Lung (tissue), 12 donors: ENCODE measurements around the gene BARD1. TPM values are rescaled to one million over a fixed set of nuclear protein-coding genes. Genes with fewer than 3 reads are reported as not detected.

Experiments used
- ATAC-seq: fragments of 200-7000 bp; cut with Tn5 transposase; one replicate; pipeline ENCODE4 v1.9.1; 2020; ENCODE audit warnings: moderate number of reproducible peaks; ENCODE audit not compliant: insufficient read depth, low FRiP score
- DNase-seq, 3 donors: peaks; one replicate each; pipeline ENCODE4 v3.0.0-alpha.2; 2013 to 2017
- H3K27ac ChIP-seq, 2 donors: one replicate each; pipeline ENCODE4 v1.5.1; 2013; ENCODE audit warnings: mild to moderate bottlenecking in 2 of 2, moderate library complexity in 2 of 2, control low read depth in 1 of 2, inconsistent platforms in 1 of 2, low read depth in 1 of 2, low read length in 1 of 2
- H3K27me3 ChIP-seq, 3 donors: one replicate each; pipeline ENCODE4 v1.5.1; 2013; ENCODE audit warnings: low read length in 2 of 3; ENCODE audit not compliant: control insufficient read depth in 3 of 3, insufficient read depth in 3 of 3
- H3K36me3 ChIP-seq, 4 donors: one replicate each; pipeline ENCODE4 v1.5.1; 2013; ENCODE audit warnings: low read length in 4 of 4, mild to moderate bottlenecking in 1 of 4, moderate library complexity in 1 of 4; ENCODE audit not compliant: control insufficient read depth in 4 of 4, insufficient read depth in 4 of 4
- H3K4me1 ChIP-seq, 5 donors: one replicate each; pipeline ENCODE4 v1.5.1; 2013; ENCODE audit warnings: low read length in 5 of 5, mild to moderate bottlenecking in 2 of 5, moderate library complexity in 1 of 5; ENCODE audit not compliant: control insufficient read depth in 5 of 5, insufficient read depth in 5 of 5
- H3K4me3 ChIP-seq: one replicate; pipeline ENCODE4 v1.5.1; 2013; ENCODE audit warnings: mild to moderate bottlenecking, control low read depth, moderate library complexity
- H3K9ac ChIP-seq, 2 donors: one replicate each; pipeline ENCODE4 v1.5.1; 2013; ENCODE audit warnings: low read length in 2 of 2, control low read depth in 1 of 2; ENCODE audit not compliant: insufficient read depth in 1 of 2
- H3K9me3 ChIP-seq, 4 donors: one replicate each; pipeline ENCODE4 v1.5.1; 2013; ENCODE audit warnings: low read length in 3 of 4, mild to moderate bottlenecking in 1 of 4, moderate library complexity in 1 of 4; ENCODE audit not compliant: control insufficient read depth in 4 of 4, insufficient read depth in 3 of 4
- WGBS, 2 donors: extraction: QIAGEN DNeasy Blood & Tissue Kit; methylation state at CpG; one replicate each; pipeline ENCODE4 v1.1.7; 2013; 5-methylcytosine and 5-hydroxymethylcytosine counted together
- polyA plus RNA-seq, 2 donors: library from polyadenylated mRNA; stranded (reverse); fragments of 200-250 nt; gene quantifications; one replicate each; pipeline ENCODE4 v1.2.1, GENCODE V29; 2013
- total RNA-seq, 2 donors: library from RNA; depleted of rRNA in 1 of 2; stranded (reverse); fragments of >200 nt in 1 of 2; gene quantifications; one replicate each; pipeline ENCODE4 v1.2.1, GENCODE V29; 2014 to 2021
- TF ChIP-seq, protein P1 (sequence below): IDR thresholded peaks from 2 replicates; pipeline ENCODE4 v1.5.1; 2012; ENCODE audit warnings: mild to moderate bottlenecking; ENCODE audit errors: control extremely low read depth, extremely low read depth
- donor health status: control.
- donor health status: control.
- donor health status: Bipolar disorder and iron deficiency.
- donor health status: healthy.
- donor health status: DM: yes; HTN: yes; CAD: no.

Gene BARD1
- total and polyA plus RNA-seq, 4 donors, result 1.9 to 33.7 (median 8.2) TPM

- no peak overlapping the region for H3K9ac ChIP-seq
- H3K36me3 ChIP-seq, result no peaks in the 10 kb centered on the region
- no peaks in the 10 kb centered on the region for H3K27me3 ChIP-seq
- WGBS, 2 donors, result 94 to 98% methylated on average over 12 of the region's 12 CpGs
- TF ChIP-seq, protein P1, sequence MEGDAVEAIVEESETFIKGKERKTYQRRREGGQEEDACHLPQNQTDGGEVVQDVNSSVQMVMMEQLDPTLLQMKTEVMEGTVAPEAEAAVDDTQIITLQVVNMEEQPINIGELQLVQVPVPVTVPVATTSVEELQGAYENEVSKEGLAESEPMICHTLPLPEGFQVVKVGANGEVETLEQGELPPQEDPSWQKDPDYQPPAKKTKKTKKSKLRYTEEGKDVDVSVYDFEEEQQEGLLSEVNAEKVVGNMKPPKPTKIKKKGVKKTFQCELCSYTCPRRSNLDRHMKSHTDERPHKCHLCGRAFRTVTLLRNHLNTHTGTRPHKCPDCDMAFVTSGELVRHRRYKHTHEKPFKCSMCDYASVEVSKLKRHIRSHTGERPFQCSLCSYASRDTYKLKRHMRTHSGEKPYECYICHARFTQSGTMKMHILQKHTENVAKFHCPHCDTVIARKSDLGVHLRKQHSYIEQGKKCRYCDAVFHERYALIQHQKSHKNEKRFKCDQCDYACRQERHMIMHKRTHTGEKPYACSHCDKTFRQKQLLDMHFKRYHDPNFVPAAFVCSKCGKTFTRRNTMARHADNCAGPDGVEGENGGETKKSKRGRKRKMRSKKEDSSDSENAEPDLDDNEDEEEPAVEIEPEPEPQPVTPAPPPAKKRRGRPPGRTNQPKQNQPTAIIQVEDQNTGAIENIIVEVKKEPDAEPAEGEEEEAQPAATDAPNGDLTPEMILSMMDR, result no peak
- no peak for DNase-seq
- H3K4me3 ChIP-seq, result no peak overlapping the region
- H3K27ac ChIP-seq, result no peak overlapping the region
- ATAC-seq, result no peak
- no peaks in the 10 kb centered on the region for H3K4me1 ChIP-seq
- peaks cover 0 to 5% (median 0%) of the 10 kb centered on the region in 4 donors for H3K9me3 ChIP-seq
Observed at GRCh38 chr2:214716811-214717560, 92.5 kb downstream of the BARD1 start.

GRCh38 chr2:214715025-214715424 lies 94.5 kb downstream of the BARD1 start:
- ATAC-seq (peak; percentile 27), DNase-seq (no peak)
- TF ChIP-seq, protein P1, result no peak
- H3K27ac ChIP-seq, result no peak overlapping the region
- H3K36me3 ChIP-seq, result no peaks in the 10 kb centered on the region
- WGBS, 2 donors, result 0 to 2% methylated on average over 1 of the region's 1 CpG
- no peaks in the 10 kb centered on the region for H3K4me1 ChIP-seq
- no peaks in the 10 kb centered on the region for H3K27me3 ChIP-seq
- H3K9me3 ChIP-seq, result no peaks in the 10 kb centered on the region
- H3K9ac ChIP-seq, result no peak overlapping the region
- H3K4me3 ChIP-seq, result no peak overlapping the region

GRCh38 chr2:214713080-214713830 lies 96.2 kb downstream of the BARD1 start:
- Histone ChIP-seq H3K27me3 (no peaks in the 10 kb centered on the region), H3K9me3 (no peaks in the 10 kb centered on the region), H3K4me3 (no peak overlapping the region), H3K4me1 (no peaks in the 10 kb centered on the region), H3K27ac (no peak overlapping the region), H3K36me3 (no peaks in the 10 kb centered on the region), H3K9ac (no peak overlapping the region)
- WGBS, 2 donors, result 62 to 74% methylated on average over 8 of the region's 8 CpGs
- DNase-seq (no peak), ATAC-seq (no peak)
- TF ChIP-seq, protein P1, result no peak
